A549 (cell line): ENCODE data around the gene ENO2.

ENCODE experiments used
- JUN ChIP-seq, 2 experiments: fragments of >200 bp; sonication (Bioruptor Twin); formaldehyde crosslinking; IDR thresholded peaks; 2 replicates in 1 of 2; 3 replicates in 1 of 2; pipeline ENCODE4 v1.6.1; 2016 to 2017
- NFE2L2 ChIP-seq: fragments of 150-350 bp; conservative IDR thresholded peaks from 2 replicates; pipeline ENCODE4 v1.6.1; 2014; ENCODE audit warnings: low read length
- POLR2A ChIP-seq: IDR thresholded peaks from 2 replicates; pipeline ENCODE4 v1.6.1; 2012; ENCODE audit warnings: mild to moderate bottlenecking, low read length
- RAD21 ChIP-seq, 2 experiments: fragments of >200 bp in 1 of 2; sonication (Bioruptor Twin) in 1 of 2; formaldehyde crosslinking in 1 of 2; IDR thresholded peaks in 1 of 2; conservative IDR thresholded peaks in 1 of 2; 2 replicates in 1 of 2; 3 replicates in 1 of 2; pipeline ENCODE4 v1.6.1; 2012 to 2018; ENCODE audit warnings: inconsistent platforms in 1 of 2
- TF ChIP-seq, protein P1 (sequence below): fragments of >200 bp; sonication (Bioruptor Twin); formaldehyde crosslinking; IDR thresholded peaks from 3 replicates; pipeline ENCODE4 v1.5.1; 2016

DNA sequence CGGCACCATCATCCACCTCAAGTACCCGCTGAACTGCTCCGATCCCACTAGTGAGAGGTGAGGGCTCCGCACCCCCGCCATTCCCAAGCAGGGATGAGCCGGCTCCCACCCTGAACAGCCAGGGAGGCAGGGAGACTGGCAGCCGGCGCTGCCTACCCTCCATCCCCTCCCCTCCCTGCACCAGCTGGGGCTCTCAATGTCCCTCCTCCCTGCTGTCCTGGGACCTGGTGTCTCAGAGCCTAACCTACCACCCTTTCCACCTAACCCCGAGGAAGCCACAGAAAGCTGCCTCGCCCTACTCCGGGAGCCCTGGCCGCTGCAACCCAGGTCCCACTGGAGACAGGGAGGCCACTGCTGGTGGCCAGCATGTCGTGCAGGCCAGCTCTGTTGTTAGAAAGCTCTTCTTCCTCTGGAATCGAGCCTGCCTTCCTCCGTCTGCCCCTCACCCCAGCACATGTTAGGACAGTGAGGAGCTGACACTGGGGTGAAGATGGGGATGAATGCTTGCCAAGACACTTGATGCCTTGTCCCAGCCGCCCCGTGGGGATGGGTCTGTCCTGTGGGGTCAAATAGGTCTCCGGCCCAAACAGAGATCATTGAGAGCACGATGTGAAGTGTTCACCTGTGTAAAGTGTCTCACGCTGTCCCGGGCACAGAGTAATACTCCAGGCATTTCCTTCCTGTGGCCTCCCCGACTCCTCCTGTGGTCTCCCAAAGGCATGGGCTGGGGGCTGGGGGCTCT is 37.9 kb downstream of the ENO2 start:
- TF ChIP-seq, protein P1, sequence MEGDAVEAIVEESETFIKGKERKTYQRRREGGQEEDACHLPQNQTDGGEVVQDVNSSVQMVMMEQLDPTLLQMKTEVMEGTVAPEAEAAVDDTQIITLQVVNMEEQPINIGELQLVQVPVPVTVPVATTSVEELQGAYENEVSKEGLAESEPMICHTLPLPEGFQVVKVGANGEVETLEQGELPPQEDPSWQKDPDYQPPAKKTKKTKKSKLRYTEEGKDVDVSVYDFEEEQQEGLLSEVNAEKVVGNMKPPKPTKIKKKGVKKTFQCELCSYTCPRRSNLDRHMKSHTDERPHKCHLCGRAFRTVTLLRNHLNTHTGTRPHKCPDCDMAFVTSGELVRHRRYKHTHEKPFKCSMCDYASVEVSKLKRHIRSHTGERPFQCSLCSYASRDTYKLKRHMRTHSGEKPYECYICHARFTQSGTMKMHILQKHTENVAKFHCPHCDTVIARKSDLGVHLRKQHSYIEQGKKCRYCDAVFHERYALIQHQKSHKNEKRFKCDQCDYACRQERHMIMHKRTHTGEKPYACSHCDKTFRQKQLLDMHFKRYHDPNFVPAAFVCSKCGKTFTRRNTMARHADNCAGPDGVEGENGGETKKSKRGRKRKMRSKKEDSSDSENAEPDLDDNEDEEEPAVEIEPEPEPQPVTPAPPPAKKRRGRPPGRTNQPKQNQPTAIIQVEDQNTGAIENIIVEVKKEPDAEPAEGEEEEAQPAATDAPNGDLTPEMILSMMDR = no peak
- TF ChIP-seq RAD21 (conservative IDR thresholded peaks at IDR 0.05 in 1 of 2, IDR thresholded peaks at IDR 0.05 in 1 of 2) = no peak
- no peak for TF ChIP-seq POLR2A
- no peak for TF ChIP-seq NFE2L2
- no peak for TF ChIP-seq JUN (IDR thresholded peaks at IDR 0.05)
